ENCODE results near the gene SERINC3. TPM values are rescaled to one million over a fixed set of nuclear protein-coding genes. Genes with fewer than 3 reads are reported as not detected.
A peak's percentile ranks its signal among the peaks of the same experiment; 100 is the strongest.
"Not testable (repeated sequence)": the region's sequence is repeated elsewhere in the genome, so short reads cannot be mapped to it uniquely, and the experiment has no call there.

The SERINC3 gene
- total RNA-seq, 2 experiments from 2014 or later = 39.5 to 40.2 TPM

GRCh38 chr20:44475372-44475693, 46.5 kb downstream of the SERINC3 start:
- Histone ChIP-seq H3K9me3 (ENCODE audit: control insufficient read depth in 1 of 2, insufficient read depth in 1 of 2, low read length in 2 of 2) (no peaks in the 10 kb centered on the region), H3K27ac (ENCODE audit: low read depth in 1 of 2, low read length in 2 of 2) (peak overlapping the region; percentile 89 to 98), H3K36me3 (ENCODE audit: insufficient read depth, low read length) (peaks cover 7% of the 10 kb centered on the region), H3K4me1 (ENCODE audit: insufficient read depth, low read length) (peaks cover 18% of the 10 kb centered on the region), H3K4me3 (ENCODE audit: low read length) (peak overlapping the region; percentile 90), H3K27me3 (ENCODE audit: control insufficient read depth in 1 of 2, insufficient read depth in 2 of 2, low read length in 2 of 2) (no peaks in the 10 kb centered on the region)
- peak overlapping the region; percentile 95 for H3K4me3 Mint-ChIP-seq
- CTCF ChIA-PET = interaction anchor here (0.6 to 1.8 kb wide), 5 partner anchors 82 to 258 kb away, joined by 3 to 6 read pairs (median 4); no protein-coding TSS in a partner anchor
- peak overlapping the region; percentile 96 for H3K27ac Mint-ChIP-seq
- POLR2A ChIA-PET = interaction anchor here (0.7 to 2.2 kb wide), 10 partner anchors 11 to 410 kb away, joined by 3 to 29 read pairs (median 4); partner anchors contain the start of genes OSER1 and SERINC3
- no peak for TF ChIP-seq CTCF (IDR thresholded peaks at IDR 0.05)
- no peaks in the 10 kb centered on the region for H3K27me3 Mint-ChIP-seq
- H3K9me3 Mint-ChIP-seq = no peaks in the 10 kb centered on the region
- intact Hi-C loops (cut with DNase I, micrococcal nuclease) = loop anchor here (1.0 to 10.0 kb wide), 8 partner anchors 45 to 489 kb away; partner anchors contain the start of genes FITM2 (in 1 of the 2), OSER1 (in 1 of the 2), STK4 (in 1 of the 2) and TOMM34 (in 1 of the 2)
- ATAC-seq (ENCODE audit: poor library complexity) (no peak), DNase-seq (no peak)
- H3K4me1 Mint-ChIP-seq (ENCODE audit: low read depth) = peaks cover 26% of the 10 kb centered on the region
- H3K36me3 Mint-ChIP-seq (ENCODE audit: low read depth) = peaks cover 9% of the 10 kb centered on the region

- H3K9me3 ChIP-seq (ENCODE audit: control insufficient read depth in 1 of 2, insufficient read depth in 1 of 2, low read length in 2 of 2); H3K27ac ChIP-seq (ENCODE audit: low read depth in 1 of 2, low read length in 2 of 2); H3K27me3 ChIP-seq (ENCODE audit: control insufficient read depth in 1 of 2, insufficient read depth in 2 of 2, low read length in 2 of 2); POLR2A ChIA-PET; H3K9me3 Mint-ChIP-seq; DNase-seq; H3K4me3 ChIP-seq (ENCODE audit: low read length); H3K36me3 Mint-ChIP-seq (ENCODE audit: low read depth); H3K27me3 Mint-ChIP-seq; H3K36me3 ChIP-seq (ENCODE audit: insufficient read depth, low read length); H3K27ac Mint-ChIP-seq; ATAC-seq (ENCODE audit: poor library complexity); CTCF ChIA-PET: not testable (repeated sequence)
- Mint-ChIP-seq H3K4me1 (ENCODE audit: low read depth) (peaks cover 25% of the 10 kb centered on the region), H3K4me3 (peak overlapping the region; percentile 15)
- peaks cover 18% of the 10 kb centered on the region for H3K4me1 ChIP-seq (ENCODE audit: insufficient read depth, low read length)
- intact Hi-C loops (cut with DNase I, micrococcal nuclease) = loop anchor here in 1 of 2 experiments (10.0 kb wide), 3 partner anchors 263 to 493 kb away; partner anchors contain the start of genes STK4, TOMM34 and YWHAB
These were observed 49.6 kb downstream of the SERINC3 start for GRCh38 chr20:44472283-44472682.

- H3K27me3 ChIP-seq (ENCODE audit: control insufficient read depth in 1 of 2, insufficient read depth in 2 of 2, low read length in 2 of 2) = no peaks in the 10 kb centered on the region
- ATAC-seq (ENCODE audit: poor library complexity) (no peak), DNase-seq (no peak)
- Mint-ChIP-seq H3K9me3 (no peaks in the 10 kb centered on the region), H3K4me3 (no peak overlapping the region), H3K36me3 (ENCODE audit: low read depth) (peaks cover 4% of the 10 kb centered on the region), H3K4me1 (ENCODE audit: low read depth) (peaks cover 17% of the 10 kb centered on the region), H3K27ac (no peak overlapping the region), H3K27me3 (no peaks in the 10 kb centered on the region)
- peaks cover 16% of the 10 kb centered on the region for H3K4me1 ChIP-seq (ENCODE audit: insufficient read depth, low read length)
- H3K36me3 ChIP-seq (ENCODE audit: insufficient read depth, low read length) = no peaks in the 10 kb centered on the region
- intact Hi-C loops (cut with DNase I, micrococcal nuclease) = loop anchor here in 1 of 2 experiments (10.0 kb wide), 3 partner anchors 263 to 493 kb away; partner anchors contain the start of genes STK4, TOMM34 and YWHAB
- CTCF ChIA-PET = no interaction called here
- no peaks in the 10 kb centered on the region for H3K9me3 ChIP-seq (ENCODE audit: control insufficient read depth in 1 of 2, insufficient read depth in 1 of 2, low read length in 2 of 2)
- TF ChIP-seq CTCF (IDR thresholded peaks at IDR 0.05) = no peak
- H3K4me3 ChIP-seq (ENCODE audit: low read length) = no peak overlapping the region
- POLR2A ChIA-PET = no interaction called here
- no peak overlapping the region for H3K27ac ChIP-seq (ENCODE audit: low read depth in 1 of 2, low read length in 2 of 2)
These were observed 50.4 kb downstream of the SERINC3 start for GRCh38 chr20:44471481-44471882.

GRCh38 chr20:44470327-44470726, 51.5 kb downstream of the SERINC3 start:
- H3K36me3 Mint-ChIP-seq (ENCODE audit: low read depth) = no peaks in the 10 kb centered on the region
- POLR2A ChIA-PET = no interaction called here
- Histone ChIP-seq H3K9me3 (ENCODE audit: control insufficient read depth in 1 of 2, insufficient read depth in 1 of 2, low read length in 2 of 2) (no peaks in the 10 kb centered on the region), H3K27ac (ENCODE audit: low read depth in 1 of 2, low read length in 2 of 2) (no peak overlapping the region), H3K4me3 (ENCODE audit: low read length) (no peak overlapping the region), H3K4me1 (ENCODE audit: insufficient read depth, low read length) (peaks cover 5% of the 10 kb centered on the region), H3K27me3 (ENCODE audit: control insufficient read depth in 1 of 2, insufficient read depth in 2 of 2, low read length in 2 of 2) (no peaks in the 10 kb centered on the region), H3K36me3 (ENCODE audit: insufficient read depth, low read length) (no peaks in the 10 kb centered on the region)
- H3K9me3 Mint-ChIP-seq = no peaks in the 10 kb centered on the region
- intact Hi-C loops (cut with DNase I, micrococcal nuclease) = loop anchor here in 1 of 2 experiments (10.0 kb wide), 3 partner anchors 264 to 494 kb away; partner anchors contain the start of genes STK4, TOMM34 and YWHAB
- H3K27me3 Mint-ChIP-seq = no peaks in the 10 kb centered on the region
- TF ChIP-seq CTCF (IDR thresholded peaks at IDR 0.05) = no peak
- H3K4me1 Mint-ChIP-seq (ENCODE audit: low read depth) = peaks cover 6% of the 10 kb centered on the region
- CTCF ChIA-PET = no interaction called here
- ATAC-seq (ENCODE audit: poor library complexity) = no peak
- no peak overlapping the region for H3K4me3 Mint-ChIP-seq
- no peak for DNase-seq
- H3K27ac Mint-ChIP-seq = no peak overlapping the region
